Dermis microvascular lymphatic vessel endothelial cell (primary cell): ENCODE measurements around the gene STAC3. TPM values are rescaled to one million over a fixed set of nuclear protein-coding genes. Genes with fewer than 3 reads are reported as not detected.

Experiments used
- DNase-seq, 2 donors: peaks; one replicate each; pipeline versions ENCODE4 v3.0.0 to v3.0.0-alpha.2; 2010; ENCODE audit warnings: low read depth in 2 of 2
- total RNA-seq: library from RNA; depleted of rRNA; stranded (reverse); fragments of >200 nt; gene quantifications from 2 replicates; pipeline ENCODE4 v1.2.1, GENCODE V29; 2014

STAC3 gene
- total RNA-seq, 1 donor from 2014 or later: 0.13 TPM

GRCh38 chr12:57254506-57255280, 3.7 kb upstream of the STAC3 start:
- no peak for DNase-seq

GRCh38 chr12:57250541-57250940, 446 bp downstream of the STAC3 start:
- no peak for DNase-seq

- no peak for DNase-seq
These were observed 1.8 kb downstream of the STAC3 start for GRCh38 chr12:57248934-57249742.

DNA sequence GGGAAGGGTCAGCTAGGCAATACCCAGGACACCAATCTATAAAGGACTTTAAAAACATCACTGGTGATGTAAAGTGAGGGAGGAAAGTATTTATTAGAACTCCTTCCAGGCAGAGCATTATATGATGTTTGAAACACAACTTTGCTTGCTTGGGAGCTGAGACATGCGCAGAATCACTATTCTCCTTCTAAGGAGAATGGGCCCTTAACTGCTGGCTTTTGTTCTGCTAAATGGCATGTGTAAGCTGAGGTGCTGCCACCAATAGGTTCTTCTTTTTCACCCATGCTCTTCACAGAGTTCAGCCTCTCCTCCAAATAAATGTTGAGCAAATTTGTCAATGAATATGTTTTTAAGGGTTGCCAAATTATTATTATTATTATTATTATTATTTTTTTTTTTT, 3.9 kb downstream of the STAC3 start:
- DNase-seq: no peak

- DNase-seq: no peak
These were observed 6.7 kb downstream of the STAC3 start for GRCh38 chr12:57244312-57244696.

GRCh38 chr12:57243521-57244311, 7.3 kb downstream of the STAC3 start:
- DNase-seq: peak; percentile 25 to 63

GRCh38 chr12:57242691-57243454, 8.1 kb downstream of the STAC3 start:
- DNase-seq: peak in 1 of 2 donors; percentile 53

GRCh38 chr12:57242329-57242690, 8.7 kb downstream of the STAC3 start:
- DNase-seq: no peak

DNA sequence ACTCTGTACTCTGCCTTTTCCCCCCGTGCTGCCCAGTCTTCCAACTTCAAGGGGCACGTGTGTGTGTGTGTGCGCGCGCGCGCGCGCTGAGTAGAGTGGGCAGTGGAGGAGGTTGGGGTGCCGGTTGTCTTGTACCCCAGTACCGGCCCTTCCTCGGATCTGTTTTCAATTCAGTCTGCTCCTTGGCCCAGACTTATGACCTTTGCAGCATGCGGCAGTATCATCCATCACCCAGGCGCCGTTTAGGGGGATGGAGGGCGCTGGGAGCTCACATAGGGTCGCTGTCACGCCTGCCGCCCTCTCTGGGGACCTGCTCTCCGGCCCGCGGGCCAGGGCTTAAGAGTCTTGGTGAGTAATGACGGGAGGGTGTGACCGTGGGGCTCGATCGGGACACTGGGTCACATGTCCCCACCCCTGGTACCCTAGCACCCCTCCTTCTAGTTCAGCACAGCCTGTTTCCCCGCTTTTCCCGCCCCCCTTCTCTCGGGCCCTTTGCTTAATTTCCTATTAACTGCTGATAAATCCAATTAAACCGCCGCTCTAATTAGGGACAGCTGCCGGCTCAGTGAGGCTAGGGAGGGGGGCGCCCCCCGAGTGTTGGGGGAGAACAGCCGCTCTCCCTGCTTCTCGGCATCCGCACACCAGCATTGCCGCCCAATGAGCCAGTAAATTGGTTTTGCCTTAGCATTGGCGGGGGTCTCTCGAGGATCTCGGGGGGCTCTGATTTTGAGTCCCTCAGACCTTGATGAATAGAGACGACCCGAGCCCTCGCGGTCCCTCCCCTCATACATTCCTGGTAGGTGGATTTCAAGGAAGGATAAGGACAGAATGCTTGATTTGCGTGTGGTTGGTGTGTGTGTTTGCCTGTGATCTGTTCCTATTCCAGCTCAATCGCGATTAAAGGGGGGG, 9.3 kb downstream of the STAC3 start:
- DNase-seq: no peak

DNA sequence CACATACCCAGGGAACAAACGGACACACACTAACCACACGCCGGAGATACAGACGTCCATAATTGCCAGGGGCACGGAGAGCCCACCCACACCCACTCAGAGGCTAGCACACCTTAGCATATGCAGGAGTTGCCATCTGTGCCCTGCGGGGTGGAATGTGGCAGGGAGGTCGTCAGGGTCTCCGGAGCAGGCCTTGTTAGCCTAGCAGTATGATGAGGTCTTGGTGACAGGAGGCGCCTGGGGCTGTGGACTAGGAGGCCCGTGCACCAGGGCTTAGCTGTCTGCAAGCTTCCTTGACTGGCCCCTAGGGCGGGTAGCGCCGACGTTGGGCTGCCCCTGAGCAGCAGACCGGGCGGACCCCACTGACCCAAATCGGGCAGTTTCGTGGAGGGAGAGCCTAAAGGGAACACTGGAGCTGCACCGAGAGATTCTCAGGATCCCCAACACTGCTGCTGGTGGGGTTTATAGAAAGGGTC, 10.0 kb downstream of the STAC3 start:
- DNase-seq: no peak

GRCh38 chr12:57240066-57240921, 10.7 kb downstream of the STAC3 start:
- DNase-seq: peak in 1 of 2 donors; percentile 39

DNA sequence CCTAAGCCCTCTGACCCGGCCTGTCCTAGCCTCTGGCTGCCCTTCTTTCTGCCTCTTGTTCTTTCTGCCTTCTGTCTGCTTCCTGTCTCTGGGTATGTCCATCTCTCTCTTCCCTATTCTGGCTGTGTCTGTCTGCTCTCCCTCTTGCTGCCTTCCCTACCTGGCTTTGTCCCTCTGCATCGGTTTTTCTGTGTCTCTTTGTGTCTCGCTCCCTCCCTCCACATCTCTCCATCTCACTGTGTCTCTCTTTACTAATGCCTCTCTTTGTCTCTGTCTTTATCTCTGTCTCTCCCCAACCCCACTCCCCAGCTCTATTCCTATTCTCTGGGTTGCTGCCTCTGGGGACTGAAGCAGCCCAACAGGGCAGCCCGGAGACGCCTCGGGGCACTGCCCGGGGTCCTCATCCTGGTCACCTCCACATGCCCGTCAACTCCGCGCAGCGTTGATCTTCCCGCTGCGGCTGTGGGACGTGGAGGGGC, 11.4 kb downstream of the STAC3 start:
- no peak for DNase-seq

- DNase-seq: peak; percentile 56 to 85
These were observed 12.0 kb downstream of the STAC3 start for GRCh38 chr12:57238854-57239554.

DNA sequence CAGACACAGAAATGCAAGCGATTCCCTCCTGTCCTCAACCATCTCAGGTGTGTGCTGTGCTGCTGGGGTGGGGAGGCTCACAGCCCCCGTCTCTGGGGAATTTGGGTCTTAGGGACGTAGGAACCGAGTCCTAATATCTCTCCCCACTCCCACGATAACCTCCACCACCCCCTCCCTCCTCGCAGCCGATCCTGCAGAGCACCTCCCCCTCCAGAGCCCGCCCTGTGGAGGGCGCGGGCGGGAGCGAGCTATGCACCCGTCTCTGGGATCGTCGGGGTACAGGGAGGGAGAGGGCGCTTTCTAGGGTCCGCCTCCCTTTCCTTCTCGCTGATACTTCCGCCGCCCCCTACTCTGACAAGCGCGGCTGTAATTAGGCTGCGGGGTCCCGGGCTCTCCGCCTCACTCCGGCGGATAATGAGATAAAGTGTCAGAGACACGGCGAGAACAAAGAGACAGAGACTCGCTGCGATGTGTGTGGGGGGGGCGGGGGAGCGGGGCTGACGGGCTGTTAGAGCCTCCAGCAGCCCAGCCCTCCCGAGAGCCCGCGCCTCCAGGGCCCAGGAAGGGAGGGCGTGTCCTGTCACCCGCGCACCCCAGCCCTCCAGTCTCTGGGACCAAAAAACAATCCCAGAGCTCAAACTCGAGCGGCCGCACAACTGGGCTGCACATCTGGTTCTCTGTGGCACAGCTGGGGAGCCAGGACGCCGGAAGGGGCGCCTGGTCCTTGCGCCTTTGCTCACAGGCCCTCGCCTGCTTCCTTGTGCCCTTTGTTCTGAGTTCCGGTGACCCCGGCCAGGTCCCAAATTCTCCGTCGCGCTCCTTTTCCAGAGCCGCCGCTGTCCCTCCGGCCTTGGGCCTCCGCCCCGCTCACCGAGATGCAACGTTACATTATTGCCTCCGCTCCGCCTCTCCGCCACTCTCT, 12.8 kb downstream of the STAC3 start:
- DNase-seq: no peak

DNA sequence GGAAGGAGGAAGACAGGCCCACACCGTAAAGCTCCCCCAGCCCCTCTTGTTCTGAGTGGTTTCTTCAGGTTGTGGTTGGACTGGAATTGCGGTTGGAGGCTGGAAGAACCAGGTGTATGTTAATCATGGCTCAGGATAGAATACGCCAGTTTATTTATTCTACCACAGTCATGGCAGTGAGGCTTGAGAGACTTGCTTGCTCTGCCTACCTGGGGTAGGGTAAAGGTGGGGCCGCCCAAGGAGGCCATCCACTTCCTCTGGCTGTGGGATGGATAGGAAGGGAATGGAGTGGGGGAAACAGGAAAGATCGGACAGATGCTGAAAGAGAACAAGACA, 13.4 kb downstream of the STAC3 start:
- no peak for DNase-seq

- no peak for DNase-seq
These were observed 13.9 kb downstream of the STAC3 start for GRCh38 chr12:57236925-57237595.
